Stimulated activated CD8-positive, alpha-beta memory T cell treated with anti-CD3 and anti-CD28 coated beads, Interleukin-15, amount 100 ng/mL, for 24 hours (primary cell): Measurements from ENCODE around the gene POLD2.

Experiments used
- DNase-seq: peaks from one replicate; pipeline ENCODE4 v3.0.0-alpha.2; 2020; ENCODE audit warnings: low read depth

The POLD2 gene

GRCh38 chr7:44113764-44114354, 9.5 kb downstream of the POLD2 start:
- no peak for DNase-seq

GRCh38 chr7:44112997-44113763, 10.2 kb downstream of the POLD2 start:
- no peak for DNase-seq

- DNase-seq = no peak
These were observed 10.9 kb downstream of the POLD2 start for GRCh38 chr7:44112231-44112996.

DNA sequence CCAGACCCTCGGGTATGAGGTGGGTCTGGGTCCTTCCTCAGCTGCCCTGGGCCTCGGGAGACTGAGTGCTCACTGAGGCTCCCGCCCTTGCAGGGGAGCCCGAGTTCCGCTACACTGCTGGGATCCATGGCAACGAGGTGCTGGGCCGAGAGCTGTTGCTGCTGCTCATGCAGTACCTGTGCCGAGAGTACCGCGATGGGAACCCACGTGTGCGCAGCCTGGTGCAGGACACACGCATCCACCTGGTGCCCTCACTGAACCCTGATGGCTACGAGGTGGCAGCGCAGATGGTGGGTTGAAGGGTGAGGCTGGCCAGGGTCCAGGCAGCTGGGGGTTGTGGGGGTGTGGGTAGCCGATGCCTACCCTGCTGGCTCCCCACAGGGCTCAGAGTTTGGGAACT, 11.6 kb downstream of the POLD2 start:
- no peak for DNase-seq

DNA sequence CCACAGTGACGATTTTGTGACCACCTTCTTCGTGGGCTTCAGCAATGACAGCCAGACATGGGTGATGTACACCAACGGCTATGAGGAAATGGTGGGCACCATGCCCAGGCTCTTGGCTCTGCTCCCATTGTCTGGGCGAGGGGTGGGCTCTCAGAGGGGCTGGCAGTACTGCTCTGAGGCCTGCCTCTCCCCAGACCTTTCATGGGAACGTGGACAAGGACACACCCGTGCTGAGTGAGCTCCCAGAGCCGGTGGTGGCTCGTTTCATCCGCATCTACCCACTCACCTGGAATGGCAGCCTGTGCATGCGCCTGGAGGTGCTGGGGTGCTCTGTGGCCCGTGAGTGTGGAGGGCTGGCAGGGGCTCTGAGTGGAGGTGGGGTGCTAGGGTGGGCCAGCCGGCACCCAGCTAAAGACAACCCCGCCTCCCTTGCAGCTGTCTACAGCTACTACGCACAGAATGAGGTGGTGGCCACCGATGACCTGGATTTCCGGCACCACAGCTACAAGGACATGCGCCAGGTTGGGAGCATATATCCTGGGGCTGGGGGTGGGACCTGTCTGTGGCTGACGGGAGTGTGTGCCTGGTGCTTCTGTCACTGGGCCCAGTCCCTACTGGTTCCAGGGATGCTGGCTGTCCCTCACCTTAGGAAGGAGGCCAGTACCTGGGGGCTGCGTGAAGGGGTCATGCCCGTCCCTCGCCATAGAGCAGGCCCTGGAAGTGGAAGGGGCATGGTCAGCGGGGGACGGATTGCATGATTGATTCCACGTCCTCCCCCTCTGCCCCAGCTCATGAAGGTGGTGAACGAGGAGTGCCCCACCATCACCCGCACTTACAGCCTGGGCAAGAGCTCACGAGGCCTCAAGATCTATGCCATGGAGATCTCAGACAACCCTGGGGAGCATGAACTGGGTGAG, 12.4 kb downstream of the POLD2 start:
- no peak for DNase-seq

DNA sequence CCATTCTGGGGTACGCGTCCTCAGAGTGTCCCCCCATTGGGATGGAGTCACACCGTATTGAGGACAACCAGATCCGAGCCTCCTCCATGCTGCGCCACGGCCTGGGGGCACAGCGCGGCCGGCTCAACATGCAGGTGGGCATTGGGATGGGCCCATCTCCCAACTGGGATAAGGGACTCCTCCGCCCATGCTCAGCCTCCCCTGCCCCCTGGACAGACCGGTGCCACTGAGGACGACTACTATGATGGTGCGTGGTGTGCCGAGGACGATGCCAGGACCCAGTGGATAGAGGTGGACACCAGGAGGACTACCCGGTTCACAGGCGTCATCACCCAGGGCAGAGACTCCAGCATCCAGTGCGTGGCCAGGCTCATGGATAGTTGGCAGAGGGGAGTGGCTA, 13.4 kb downstream of the POLD2 start:
- DNase-seq = no peak

- DNase-seq = no peak
These were observed 14.3 kb downstream of the POLD2 start for GRCh38 chr7:44108768-44109750.

GRCh38 chr7:44107961-44108767, 15.2 kb downstream of the POLD2 start:
- no peak for DNase-seq

GRCh38 chr7:44107116-44107960, 16.0 kb downstream of the POLD2 start:
- no peak for DNase-seq

- DNase-seq = no peak
These were observed 16.9 kb downstream of the POLD2 start for GRCh38 chr7:44106311-44107065.

GRCh38 chr7:44105832-44106231, 17.5 kb downstream of the POLD2 start:
- DNase-seq = no peak

DNA sequence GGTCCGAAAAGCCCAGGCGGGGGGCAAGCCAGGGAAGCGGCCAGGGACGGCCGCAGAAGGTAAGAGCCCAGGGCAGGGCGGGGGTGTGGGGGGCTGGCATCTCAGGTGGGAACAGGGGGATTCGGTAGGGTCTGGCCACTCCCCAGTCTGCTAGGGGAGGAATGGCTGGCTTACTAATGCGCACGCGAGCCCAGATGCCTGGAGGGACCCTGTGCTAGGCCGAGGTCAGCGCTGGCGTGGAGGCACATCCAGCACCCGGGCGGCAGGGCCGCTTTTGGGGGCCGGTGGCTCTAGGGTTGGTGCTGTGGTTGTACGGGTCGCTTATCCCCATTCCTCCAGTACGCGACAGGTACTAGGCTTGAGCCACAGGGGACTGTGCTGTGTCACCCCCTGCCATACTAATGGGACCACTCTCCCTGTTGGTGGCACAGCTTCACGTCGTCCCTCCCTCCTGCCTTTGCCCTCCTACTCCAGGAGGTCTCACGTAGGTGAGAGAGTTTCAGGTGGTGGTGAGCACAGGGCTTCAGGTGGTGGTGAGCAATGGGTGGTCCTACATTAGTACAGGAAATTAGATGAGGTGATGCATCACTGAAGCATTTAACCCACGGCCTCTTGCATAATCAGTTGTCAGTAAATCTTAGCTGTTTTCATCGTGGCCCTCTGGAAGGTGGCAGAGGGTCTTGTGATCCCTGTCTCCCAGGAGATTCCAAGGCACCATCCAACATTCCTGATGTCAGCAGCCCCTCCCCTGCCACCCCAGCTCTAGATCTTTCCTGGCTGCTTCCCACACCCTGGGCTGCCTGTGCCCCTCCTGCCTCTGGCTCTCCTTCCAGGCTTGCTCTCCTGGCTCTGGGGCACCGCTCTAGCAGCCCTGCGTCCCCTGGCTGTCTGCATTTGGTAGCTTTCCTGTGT, 18.2 kb downstream of the POLD2 start:
- DNase-seq = no peak

DNA sequence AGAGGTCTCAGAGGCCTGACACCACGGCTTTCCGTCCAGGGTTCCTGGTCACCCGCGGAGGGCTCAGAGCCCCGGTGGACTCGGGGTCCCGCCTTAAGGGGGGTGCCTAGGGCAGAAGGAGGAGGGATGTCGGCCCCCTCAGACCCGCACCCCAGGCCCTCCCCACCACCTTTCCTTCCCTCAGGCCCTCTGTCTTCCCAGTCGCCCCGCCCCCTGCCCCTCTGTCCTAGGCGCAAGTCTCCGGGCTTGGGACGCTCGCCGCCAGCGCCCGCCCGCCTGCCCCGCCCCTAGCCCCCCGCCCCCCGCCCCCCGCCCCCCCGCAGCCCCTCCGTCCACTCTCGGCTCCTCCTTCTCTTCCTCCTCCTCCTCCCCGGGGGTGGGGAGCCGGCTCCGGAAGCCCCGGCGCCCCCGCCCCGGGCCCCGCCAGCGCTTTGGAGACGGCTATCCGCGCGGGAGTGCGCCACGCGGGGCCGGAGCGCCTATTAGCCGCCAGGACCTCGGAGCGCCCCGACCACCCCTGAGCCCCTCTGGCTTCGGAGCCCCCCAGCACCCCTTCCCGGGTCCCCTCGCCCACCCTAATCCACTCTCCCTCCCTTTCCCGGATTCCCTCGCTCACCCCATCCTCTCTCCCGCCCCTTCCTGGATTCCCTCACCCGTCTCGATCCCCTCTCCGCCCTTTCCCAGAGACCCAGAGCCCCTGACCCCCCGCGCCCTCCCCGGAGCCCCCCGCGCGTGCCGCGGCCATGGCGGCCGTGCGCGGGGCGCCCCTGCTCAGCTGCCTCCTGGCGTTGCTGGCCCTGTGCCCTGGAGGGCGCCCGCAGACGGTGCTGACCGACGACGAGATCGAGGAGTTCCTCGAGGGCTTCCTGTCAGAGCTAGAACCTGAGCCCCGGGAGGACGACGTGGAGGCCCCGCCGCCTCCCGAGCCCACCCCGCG, 19.2 kb downstream of the POLD2 start, which contains the start of gene AEBP1:
Gene AEBP1, plus strand, starts transcription at position 423 of the 937 bp plus-strand sequence. Its CDS starts 321 bp downstream, at position 744.
- no peak for DNase-seq

- DNase-seq = no peak
These were observed 19.8 kb downstream of the POLD2 start for GRCh38 chr7:44103566-44103922.

DNA sequence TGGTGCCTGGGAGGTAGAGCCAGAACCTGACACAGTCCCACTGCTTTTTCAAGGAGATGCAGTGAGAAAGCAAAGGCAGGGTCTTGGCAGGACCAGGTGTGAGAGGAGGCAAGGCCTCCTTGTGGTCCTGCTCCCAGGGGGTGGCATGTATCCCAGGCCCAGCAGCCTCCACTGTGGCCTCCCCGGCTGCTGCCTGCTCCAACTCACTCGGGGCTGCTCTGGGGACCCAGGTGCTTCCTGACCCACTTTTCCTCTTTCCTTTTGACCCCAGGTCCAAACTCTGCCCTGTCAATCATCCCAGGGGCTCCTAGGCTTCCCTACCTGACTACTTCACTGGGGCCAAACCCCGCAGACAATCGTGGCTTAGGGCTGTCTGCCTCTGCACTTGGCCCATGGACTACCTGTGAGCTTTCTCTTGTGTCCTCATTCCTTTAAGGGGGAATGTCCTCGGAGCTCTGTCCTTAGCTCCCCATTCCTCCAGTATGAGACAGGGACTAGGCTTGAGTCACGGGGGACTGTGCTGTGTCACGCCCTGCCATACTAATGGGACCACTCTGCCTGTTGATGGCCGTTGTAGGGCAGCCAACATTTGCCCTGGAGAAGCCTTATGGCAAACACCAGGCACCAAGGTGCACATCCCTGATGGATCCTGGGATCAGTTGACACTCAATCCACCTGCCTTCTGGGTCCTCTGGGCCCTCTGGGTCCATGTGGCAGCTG, 20.3 kb downstream of the POLD2 start:
- no peak for DNase-seq
